AG04450 (cell line): ENCODE results near the gene SLC25A23. TPM values are rescaled to one million over a fixed set of nuclear protein-coding genes. Genes with fewer than 3 reads are reported as not detected.
"Not testable (repeated sequence)": the region's sequence is repeated elsewhere in the genome, so short reads cannot be mapped to it uniquely, and the experiment has no call there.

Source experiments
- CTCF ChIA-PET: fragments of 300-600, 350-600 bp; formaldehyde crosslinking; extraction: SDS; loops from one replicate; lab custom pipeline; 2022; ENCODE audit warnings: antibody characterized with exemption, inconsistent platforms; lab: Charles Lee
- POLR2A ChIA-PET: fragments of 350-600 bp; formaldehyde crosslinking; extraction: SDS; loops from one replicate; lab custom pipeline; 2021; ENCODE audit warnings: antibody characterized with exemption, inconsistent platforms; lab: Yijun Ruan, JAX
- DNase-seq: peaks from one replicate; pipeline ENCODE4 v3.0.0-alpha.2; 2011; ENCODE audit warnings: low read depth, low spot score
- H3K27ac ChIP-seq: one replicate; pipeline ENCODE4 v1.5.1; 2012; ENCODE audit warnings: low read depth, low read length, control low read depth
- H3K27me3 ChIP-seq: one replicate; pipeline ENCODE4 v1.6.0; 2012; ENCODE audit warnings: low read length; ENCODE audit not compliant: control insufficient read depth, insufficient read depth
- H3K4me3 ChIP-seq: 2 replicates; pipeline ENCODE4 v1.5.1; 2011; ENCODE audit warnings: mild to moderate bottlenecking, low read depth, low read length, control low read depth
- H3K9me3 ChIP-seq: 2 replicates; pipeline ENCODE4 v1.5.1; 2012; ENCODE audit warnings: low read length; ENCODE audit not compliant: control insufficient read depth, insufficient read depth
- polyA plus RNA-seq: library from polyadenylated mRNA; depleted of rRNA; stranded (reverse); fragments of >200 nt; gene quantifications from 2 replicates; pipeline ENCODE4 v1.2.3, GENCODE V29; 2011
- TF ChIP-seq, protein P1 (sequence below): IDR thresholded peaks from 2 replicates; pipeline ENCODE4 v1.5.1; 2011; ENCODE audit warnings: low read depth, low read length, control low read depth, inconsistent platforms

Gene SLC25A23
- polyA plus RNA-seq, 1 experiment = 8.0 TPM

DNA sequence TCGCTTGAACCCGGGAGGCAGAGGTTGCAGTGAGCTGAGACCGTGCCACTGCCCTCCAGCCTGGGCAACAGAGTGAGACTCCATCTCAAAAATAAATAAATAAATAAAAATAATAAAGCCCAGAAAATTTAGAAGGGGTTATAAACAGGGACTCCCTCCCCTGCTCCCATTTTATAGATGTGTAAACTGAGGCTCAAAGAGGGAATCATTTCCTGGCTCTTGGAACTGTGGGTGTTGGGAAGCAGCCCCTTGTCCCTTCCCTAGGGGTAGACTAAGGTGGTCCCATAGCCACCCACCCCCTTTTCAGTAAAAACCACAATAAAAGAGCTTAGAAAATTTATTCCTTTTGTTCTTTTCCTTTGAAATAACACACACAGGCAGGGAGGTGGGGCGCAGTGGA lies 19.8 kb downstream of the SLC25A23 start:
- Histone ChIP-seq H3K27ac (no peak overlapping the region), H3K27me3 (no peaks in the 10 kb centered on the region), H3K9me3 (no peaks in the 10 kb centered on the region), H3K4me3 (no peak overlapping the region)
- no peak for DNase-seq
- ChIA-PET POLR2A (no interaction called here), CTCF (no interaction called here)
- TF ChIP-seq, protein P1, sequence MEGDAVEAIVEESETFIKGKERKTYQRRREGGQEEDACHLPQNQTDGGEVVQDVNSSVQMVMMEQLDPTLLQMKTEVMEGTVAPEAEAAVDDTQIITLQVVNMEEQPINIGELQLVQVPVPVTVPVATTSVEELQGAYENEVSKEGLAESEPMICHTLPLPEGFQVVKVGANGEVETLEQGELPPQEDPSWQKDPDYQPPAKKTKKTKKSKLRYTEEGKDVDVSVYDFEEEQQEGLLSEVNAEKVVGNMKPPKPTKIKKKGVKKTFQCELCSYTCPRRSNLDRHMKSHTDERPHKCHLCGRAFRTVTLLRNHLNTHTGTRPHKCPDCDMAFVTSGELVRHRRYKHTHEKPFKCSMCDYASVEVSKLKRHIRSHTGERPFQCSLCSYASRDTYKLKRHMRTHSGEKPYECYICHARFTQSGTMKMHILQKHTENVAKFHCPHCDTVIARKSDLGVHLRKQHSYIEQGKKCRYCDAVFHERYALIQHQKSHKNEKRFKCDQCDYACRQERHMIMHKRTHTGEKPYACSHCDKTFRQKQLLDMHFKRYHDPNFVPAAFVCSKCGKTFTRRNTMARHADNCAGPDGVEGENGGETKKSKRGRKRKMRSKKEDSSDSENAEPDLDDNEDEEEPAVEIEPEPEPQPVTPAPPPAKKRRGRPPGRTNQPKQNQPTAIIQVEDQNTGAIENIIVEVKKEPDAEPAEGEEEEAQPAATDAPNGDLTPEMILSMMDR = no peak

DNA sequence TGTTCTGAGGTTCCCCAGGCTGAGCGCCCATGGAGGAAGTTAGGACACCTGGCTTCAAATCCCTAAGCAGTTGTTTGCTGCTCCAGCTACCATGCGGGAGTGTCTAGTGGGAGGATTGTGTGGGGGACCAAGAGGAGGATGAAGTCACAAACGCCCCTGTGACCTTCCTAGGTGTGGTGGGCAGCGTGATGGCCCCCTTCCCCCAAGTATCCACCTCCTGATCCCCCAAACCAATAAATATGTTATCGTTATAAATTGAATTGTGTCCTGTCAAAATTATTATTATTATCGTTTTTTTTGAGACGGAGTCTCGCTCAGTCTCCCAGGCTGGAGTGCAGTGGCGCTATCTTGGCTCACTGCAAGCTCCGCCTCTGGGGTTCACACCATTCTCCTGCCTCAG lies 25.9 kb downstream of the SLC25A23 start, which contains the start of gene SLC25A41:
SLC25A41 (minus strand) TSS at position 101 of the 400 bp plus-strand sequence; CDS start at position 31, 70 bp downstream.
- POLR2A ChIA-PET = no interaction called here
- Histone ChIP-seq H3K27ac (no peak within 1 kb of the TSS), H3K27me3 (peaks cover 3% of the 10 kb centered on the region), H3K9me3 (no peaks in the 10 kb centered on the region), H3K4me3 (no peak within 1 kb of the TSS)
- TF ChIP-seq, protein P1 = no peak
- CTCF ChIA-PET = no interaction called here
- no peak for DNase-seq

DNA sequence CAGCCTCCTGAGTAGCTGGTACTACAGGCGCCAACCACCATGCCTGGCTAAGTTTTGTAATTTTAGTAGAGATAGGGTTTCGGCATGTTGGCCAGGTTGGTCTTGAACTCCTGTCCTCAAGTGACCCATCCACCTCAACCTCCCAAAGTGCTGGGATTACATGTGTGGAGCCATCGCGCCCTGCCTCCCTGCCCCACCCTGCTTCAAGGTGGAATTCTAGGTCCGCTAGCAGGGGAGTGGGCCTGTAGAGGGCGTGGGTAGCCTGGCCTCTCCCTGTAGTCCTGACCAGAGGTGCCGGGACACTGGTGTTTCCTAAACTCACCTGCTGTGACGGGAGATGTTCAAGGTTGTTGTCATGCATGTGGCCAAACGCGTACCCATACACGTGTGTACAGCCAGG lies 26.4 kb downstream of the SLC25A23 start:
- TF ChIP-seq, protein P1 = no peak
- CTCF ChIA-PET = no interaction called here

DNA sequence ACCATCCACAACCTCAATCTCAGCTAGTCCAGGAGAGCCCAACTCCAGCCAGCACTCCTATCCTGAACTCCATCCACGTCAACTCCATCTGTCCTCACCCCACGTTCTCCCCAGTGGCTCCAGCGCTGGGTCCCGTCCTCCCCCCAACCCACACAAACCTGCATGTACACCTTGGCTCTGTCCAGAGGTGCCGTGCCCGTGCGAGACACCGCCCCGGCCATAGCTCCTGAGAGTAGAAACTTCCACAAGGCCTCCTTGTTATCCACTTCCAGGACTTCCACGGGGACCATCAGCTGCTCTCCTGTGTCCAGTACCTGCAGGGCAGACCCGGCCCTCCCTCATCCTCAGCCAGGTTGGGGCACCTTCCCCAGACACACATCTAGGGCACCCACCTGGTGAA lies 27.7 kb downstream of the SLC25A23 start:
- DNase-seq = no peak
- no peaks in the 10 kb centered on the region for H3K9me3 ChIP-seq
- POLR2A ChIA-PET = no interaction called here
- CTCF ChIA-PET = interaction anchor here (1.2 kb wide), 1 partner anchor 431 kb away, joined by 4 read pairs; no protein-coding TSS in a partner anchor
- H3K27ac ChIP-seq = no peak overlapping the region
- H3K4me3 ChIP-seq = no peak overlapping the region
- peaks cover 3% of the 10 kb centered on the region for H3K27me3 ChIP-seq
- TF ChIP-seq, protein P1 = no peak

More for the DNA sequence above, 26.4 kb downstream of the SLC25A23 start:
- Histone ChIP-seq H3K27me3 (peaks cover 3% of the 10 kb centered on the region), H3K27ac (no peak overlapping the region), H3K9me3 (no peaks in the 10 kb centered on the region), H3K4me3 (no peak overlapping the region)
- POLR2A ChIA-PET = no interaction called here
- no peak for DNase-seq

DNA sequence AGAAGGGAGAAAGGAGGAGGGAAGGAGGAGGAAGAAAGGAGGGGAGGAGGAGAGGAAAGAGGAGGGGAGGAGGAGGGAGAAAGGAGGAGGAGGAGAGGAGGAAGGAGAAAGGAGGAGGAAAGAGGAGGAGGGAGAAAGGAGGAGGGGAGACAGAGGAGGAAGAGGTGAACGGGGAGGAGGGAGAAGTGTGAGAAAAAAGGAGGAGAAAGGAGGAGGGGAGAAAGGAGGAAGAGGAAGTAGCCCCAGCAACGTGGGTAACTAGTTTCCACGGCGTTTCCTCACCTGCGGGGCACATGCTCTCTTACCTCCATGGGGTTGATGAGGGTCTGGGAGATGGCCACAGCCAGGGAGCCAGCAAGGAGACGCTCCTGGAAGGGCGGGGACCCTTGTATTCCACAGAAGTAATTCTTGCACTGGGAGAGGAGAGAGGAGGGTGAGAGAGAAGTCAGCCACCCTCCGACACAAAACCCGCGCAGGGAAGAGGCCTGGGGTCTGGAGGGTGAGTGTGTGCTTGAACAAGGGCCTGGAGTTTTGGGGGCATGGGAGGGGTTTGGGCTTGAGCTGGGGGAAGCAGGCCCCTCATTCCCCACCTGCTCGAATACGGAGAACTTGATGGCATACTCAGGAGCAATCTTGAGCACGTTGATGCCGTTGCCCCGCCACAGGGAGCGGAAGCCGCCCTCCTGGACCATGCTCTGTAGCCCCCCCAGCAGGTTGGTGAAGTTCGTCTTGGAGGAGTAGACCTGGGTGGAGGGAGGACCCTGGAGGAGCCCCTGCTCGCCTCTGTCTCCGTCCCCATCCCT lies 30.0 kb downstream of the SLC25A23 start:
- no peak overlapping the region for H3K4me3 ChIP-seq
- TF ChIP-seq, protein P1 = no peak
- H3K9me3 ChIP-seq = peaks cover 11% of the 10 kb centered on the region
- H3K27ac ChIP-seq = no peak overlapping the region
- DNase-seq = no peak
- POLR2A ChIA-PET = no interaction called here
- peaks cover 3% of the 10 kb centered on the region for H3K27me3 ChIP-seq
- CTCF ChIA-PET = no interaction called here

DNA sequence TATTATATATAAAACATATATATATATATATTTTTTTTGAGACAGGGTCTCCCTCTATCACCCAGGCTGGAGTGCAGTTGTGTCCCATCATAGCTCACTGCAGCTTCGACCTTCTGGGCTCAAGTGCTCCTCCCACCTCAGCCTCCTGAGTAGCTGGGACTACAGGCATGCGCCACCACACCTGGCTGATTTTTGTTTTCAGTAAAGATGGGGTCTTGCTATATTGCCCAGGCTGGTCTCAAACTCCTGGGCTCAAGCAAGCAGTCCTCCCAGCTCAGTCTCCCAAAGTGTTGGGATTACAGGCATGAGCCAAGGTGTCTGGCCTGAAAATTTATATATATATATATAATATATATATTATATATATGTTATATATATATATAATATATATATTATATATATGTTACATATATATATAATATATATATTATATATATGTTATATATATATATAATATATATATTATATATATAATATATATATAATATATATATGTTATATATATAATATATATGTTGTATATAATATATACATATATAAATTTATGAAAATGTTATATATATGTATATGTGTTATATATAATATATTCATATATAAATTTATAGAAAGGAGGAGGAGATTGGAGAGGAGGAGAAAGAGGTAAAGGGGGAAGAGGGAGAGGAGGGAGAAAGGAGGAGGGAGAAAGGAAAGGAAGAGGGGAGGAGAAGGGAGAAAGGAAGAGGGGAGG lies 30.7 kb downstream of the SLC25A23 start:
- POLR2A ChIA-PET, H3K27ac ChIP-seq, H3K4me3 ChIP-seq, DNase-seq, H3K27me3 ChIP-seq, CTCF ChIA-PET: not testable (repeated sequence)
- H3K9me3 ChIP-seq = peaks cover 11% of the 10 kb centered on the region
